Endothelial cell (in vitro differentiated cells): Measurements from ENCODE around the gene RUVBL1. TPM values are rescaled to one million over a fixed set of nuclear protein-coding genes. Genes with fewer than 3 reads are reported as not detected.

Experiments
- DNase-seq: peaks from one replicate; pipeline ENCODE4 v3.0.0; 2021; ENCODE audit warnings: low spot score
- H3K27ac Mint-ChIP-seq: one replicate; pipeline ENCODE4 v1.8.0; 2021; ENCODE audit warnings: mixed read lengths, inconsistent platforms; ENCODE audit not compliant: unreplicated experiment
- H3K27me3 Mint-ChIP-seq: one replicate; pipeline ENCODE4 v1.8.0; 2021; ENCODE audit warnings: mild to moderate bottlenecking, moderate library complexity, mixed read lengths, inconsistent platforms; ENCODE audit not compliant: unreplicated experiment
- H3K36me3 Mint-ChIP-seq: one replicate; pipeline ENCODE4 v1.8.0; 2021; ENCODE audit warnings: mild to moderate bottlenecking, low read depth, mixed read lengths, inconsistent platforms; ENCODE audit not compliant: unreplicated experiment
- H3K4me1 Mint-ChIP-seq: one replicate; pipeline ENCODE4 v1.8.0; 2021; ENCODE audit warnings: mild to moderate bottlenecking, mixed read lengths, inconsistent platforms; ENCODE audit not compliant: unreplicated experiment
- H3K4me3 Mint-ChIP-seq: one replicate; pipeline ENCODE4 v1.8.0; 2021; ENCODE audit warnings: mild to moderate bottlenecking, mixed read lengths, inconsistent platforms; ENCODE audit not compliant: unreplicated experiment
- H3K9me3 Mint-ChIP-seq: one replicate; pipeline ENCODE4 v1.8.0; 2021; ENCODE audit warnings: mixed read lengths, inconsistent platforms; ENCODE audit not compliant: unreplicated experiment
- CTCF ChIP-seq: fragments of 200-600 bp; sonication (generic); IDR thresholded peaks from one replicate; pipeline ENCODE4 v1.5.0; 2021; ENCODE audit warnings: antibody characterized with exemption; ENCODE audit not compliant: unreplicated experiment
- total RNA-seq: library from RNA; stranded (reverse); fragmentation: NEBNext Ultra II Directional; extraction: Animal tissue kit (Norgen Biotek cat#: 25700); gene quantifications from one replicate; pipeline ENCODE4 v1.2.1, GENCODE V29; 2021; ENCODE audit not compliant: unreplicated experiment

The RUVBL1 gene
- total RNA-seq, 1 donor from 2014 or later = 30.3 TPM

- Mint-ChIP-seq H3K36me3 (no peaks in the 10 kb centered on the region), H3K27ac (no peak overlapping the region), H3K9me3 (no peaks in the 10 kb centered on the region), H3K4me1 (no peaks in the 10 kb centered on the region), H3K4me3 (no peak overlapping the region), H3K27me3 (peaks cover 6% of the 10 kb centered on the region)
- no peak for TF ChIP-seq CTCF
- no peak for DNase-seq
Measured at GRCh38 chr3:128149650-128150049, 26.0 kb upstream of the RUVBL1 start.

- no peak for TF ChIP-seq CTCF
- Mint-ChIP-seq H3K27me3 (peaks cover 2% of the 10 kb centered on the region), H3K4me1 (no peaks in the 10 kb centered on the region), H3K27ac (no peak overlapping the region), H3K9me3 (no peaks in the 10 kb centered on the region), H3K4me3 (no peak overlapping the region), H3K36me3 (no peaks in the 10 kb centered on the region)
- no peak for DNase-seq
Measured at GRCh38 chr3:128146201-128146600, 22.6 kb upstream of the RUVBL1 start.

- H3K36me3 Mint-ChIP-seq = no peaks in the 10 kb centered on the region
- DNase-seq = no peak
Measured at GRCh38 chr3:128145279-128145678, 21.7 kb upstream of the RUVBL1 start.

GRCh38 chr3:128144512-128145187, 21.0 kb upstream of the RUVBL1 start:
- Mint-ChIP-seq H3K27me3 (peaks cover 2% of the 10 kb centered on the region), H3K4me1 (no peaks in the 10 kb centered on the region), H3K9me3 (no peaks in the 10 kb centered on the region), H3K4me3 (no peak overlapping the region), H3K36me3 (no peaks in the 10 kb centered on the region), H3K27ac (no peak overlapping the region)
- no peak for TF ChIP-seq CTCF
- DNase-seq = no peak

More at GRCh38 chr3:128145279-128145678, 21.7 kb upstream of the RUVBL1 start:
- H3K27ac Mint-ChIP-seq = no peak overlapping the region
- TF ChIP-seq CTCF = no peak
- H3K27me3 Mint-ChIP-seq = peaks cover 2% of the 10 kb centered on the region
- no peaks in the 10 kb centered on the region for H3K9me3 Mint-ChIP-seq
- no peaks in the 10 kb centered on the region for H3K4me1 Mint-ChIP-seq
- no peak overlapping the region for H3K4me3 Mint-ChIP-seq

GRCh38 chr3:128143496-128143895, 19.9 kb upstream of the RUVBL1 start:
- Mint-ChIP-seq H3K4me3 (no peak overlapping the region), H3K27me3 (peaks cover 2% of the 10 kb centered on the region), H3K36me3 (no peaks in the 10 kb centered on the region), H3K4me1 (no peaks in the 10 kb centered on the region), H3K9me3 (no peaks in the 10 kb centered on the region), H3K27ac (no peak overlapping the region)
- TF ChIP-seq CTCF = no peak
- no peak for DNase-seq
